Stomach (tissue), 4 donors: ENCODE results near the gene TSGA10IP.

Experiments used
- CTCF ChIP-seq, 7 experiments: fragments of 450-650 bp in 4 of 7; fragments of 200-600 bp in 3 of 7; sonication (generic) in 3 of 7; IDR thresholded peaks; one replicate each; pipeline ENCODE4 v1.5.1; 2016 to 2019; ENCODE audit warnings: antibody characterized with exemption in 7 of 7, control low read depth in 2 of 7, mild to moderate bottlenecking in 1 of 7
- EP300 ChIP-seq: sonication (generic); formaldehyde crosslinking; IDR thresholded peaks from one replicate; pipeline ENCODE4 v1.6.1; 2017; ENCODE audit warnings: antibody characterized with exemption
- POLR2A ChIP-seq, 4 donors: fragments of 450-650 bp; IDR thresholded peaks; one replicate each; pipeline ENCODE4 v1.6.1; 2016; ENCODE audit warnings: antibody characterized with exemption in 4 of 4, control low read depth in 2 of 4, mild to moderate bottlenecking in 1 of 4, moderate library complexity in 1 of 4
- POLR2AphosphoS5 ChIP-seq, 3 donors: sonication (generic); formaldehyde crosslinking; IDR thresholded peaks; one replicate each; pipeline ENCODE4 v1.6.1; 2016; ENCODE audit warnings: antibody characterized with exemption in 3 of 3

GRCh38 chr11:65915821-65916251, 29.4 kb upstream of the TSGA10IP start:
- TF ChIP-seq CTCF (IDR thresholded peaks at IDR 0.05) (no peak), EP300 (peak; percentile 33), POLR2A (IDR thresholded peaks at IDR 0.05) (no peak), POLR2AphosphoS5 (IDR thresholded peaks at IDR 0.05) (peak; percentile 50 to 82 (median 81))
